NCI-H526 (cell line): ENCODE results near the gene SF3B2.
"Not testable (repeated sequence)": the region's sequence is repeated elsewhere in the genome, so short reads cannot be mapped to it uniquely, and the experiment has no call there.

Source experiments
- DNase-seq, 2 experiments: peaks; one replicate each; lab custom pipeline; 2025; lab: John Stamatoyannopoulos, UW

Gene SF3B2

DNA sequence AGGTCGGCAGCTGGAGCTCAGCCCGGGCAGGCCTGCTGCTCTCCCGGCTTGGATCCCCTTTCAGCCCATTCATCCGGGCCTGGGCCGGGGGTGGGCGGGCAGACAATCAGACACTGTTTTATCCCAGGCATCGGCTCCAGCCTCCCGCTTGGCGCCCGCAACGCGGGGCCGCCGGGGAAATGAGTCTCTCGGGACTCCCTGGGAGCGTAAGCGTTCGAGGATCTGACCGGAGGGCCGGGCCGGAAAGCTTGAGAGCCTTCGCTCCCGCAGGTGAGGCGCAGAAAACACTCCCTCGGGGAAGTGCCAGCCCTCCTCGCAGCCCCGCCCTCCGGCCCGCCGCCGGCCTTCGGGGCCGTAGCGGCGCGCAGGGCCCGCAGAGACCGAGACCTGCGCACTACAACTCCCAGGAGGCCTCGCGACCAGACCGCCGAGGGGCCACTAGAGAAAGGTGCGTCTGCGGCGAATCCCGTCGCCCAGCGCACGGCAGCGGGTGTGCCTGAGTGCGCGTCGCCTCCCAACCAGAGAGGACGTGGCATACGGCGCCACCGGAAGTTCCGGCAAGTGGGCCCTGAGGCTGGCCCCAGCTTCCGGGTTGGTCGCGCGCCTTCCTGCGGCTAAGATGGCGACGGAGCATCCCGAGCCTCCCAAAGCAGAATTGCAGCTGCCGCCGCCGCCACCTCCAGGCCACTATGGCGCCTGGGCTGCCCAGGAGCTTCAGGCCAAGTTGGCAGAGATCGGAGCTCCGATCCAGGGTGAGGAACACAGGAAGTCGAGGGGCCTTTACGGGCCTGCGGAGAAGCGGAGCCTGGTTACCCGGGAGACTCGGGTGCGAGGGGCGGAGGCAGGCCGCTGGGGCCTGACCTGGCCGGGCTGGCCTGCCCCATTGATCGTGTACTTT lies at the start of gene SF3B2:
Gene SF3B2 (plus strand): TSS at position 599 of the 898 bp plus-strand sequence. CDS start 21 bp downstream, at position 620.
- DNase-seq: peak; percentile 98 to 99

DNA sequence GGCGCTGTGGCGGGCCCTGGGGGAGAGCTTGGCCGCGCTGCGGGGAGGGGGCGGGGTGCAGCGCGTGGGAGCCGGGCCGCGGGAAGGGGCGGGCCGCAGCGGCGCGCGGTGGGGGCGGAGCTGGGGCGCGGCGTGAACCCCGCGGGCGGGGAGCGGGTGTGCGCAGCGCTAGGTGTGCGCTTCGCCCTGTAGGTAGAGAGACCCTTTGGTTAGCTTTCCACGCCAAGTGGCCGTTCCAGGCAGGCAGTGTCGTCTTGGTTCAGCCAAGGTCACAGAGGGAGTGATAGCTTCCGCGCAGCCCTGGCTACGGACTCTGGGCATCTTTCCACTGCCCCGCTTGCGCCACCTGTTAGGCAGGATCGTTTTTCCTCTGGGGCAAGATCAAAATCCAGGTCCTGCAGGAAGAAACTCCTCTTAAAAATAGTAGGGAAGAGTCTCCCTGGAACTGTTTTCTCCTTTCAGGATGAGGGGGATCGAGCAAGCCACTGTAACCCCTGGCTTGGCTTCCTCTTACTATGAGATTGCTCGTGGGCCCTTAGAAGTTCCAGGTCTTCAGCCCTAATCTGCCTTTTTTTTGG lies 49.4 kb upstream of the SF3B2 start:
- peak in 1 of 2 experiments; percentile 82 for DNase-seq

- DNase-seq: no peak
Observed at GRCh38 chr11:66003291-66003690, 48.9 kb upstream of the SF3B2 start.

DNA sequence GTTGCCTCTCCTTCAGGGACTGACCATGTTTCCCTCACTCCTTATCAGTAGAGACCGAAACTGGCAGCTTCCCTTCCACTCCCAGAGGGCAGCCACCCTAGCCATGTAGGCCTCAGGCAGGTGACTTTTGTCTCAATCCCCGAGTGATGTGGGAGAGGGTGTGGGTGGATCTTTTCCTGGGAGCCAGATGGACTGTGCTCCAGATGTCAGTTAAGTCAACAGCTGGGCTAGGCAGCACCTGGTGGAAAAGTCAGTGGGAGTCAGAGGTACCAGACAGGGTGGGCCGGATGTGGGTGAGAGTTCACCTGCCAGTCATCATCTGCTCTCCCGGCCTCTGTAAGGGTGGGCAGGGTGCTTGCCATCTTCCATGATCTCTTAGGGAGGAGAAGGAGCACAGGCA lies 48.0 kb upstream of the SF3B2 start:
- no peak for DNase-seq

DNA sequence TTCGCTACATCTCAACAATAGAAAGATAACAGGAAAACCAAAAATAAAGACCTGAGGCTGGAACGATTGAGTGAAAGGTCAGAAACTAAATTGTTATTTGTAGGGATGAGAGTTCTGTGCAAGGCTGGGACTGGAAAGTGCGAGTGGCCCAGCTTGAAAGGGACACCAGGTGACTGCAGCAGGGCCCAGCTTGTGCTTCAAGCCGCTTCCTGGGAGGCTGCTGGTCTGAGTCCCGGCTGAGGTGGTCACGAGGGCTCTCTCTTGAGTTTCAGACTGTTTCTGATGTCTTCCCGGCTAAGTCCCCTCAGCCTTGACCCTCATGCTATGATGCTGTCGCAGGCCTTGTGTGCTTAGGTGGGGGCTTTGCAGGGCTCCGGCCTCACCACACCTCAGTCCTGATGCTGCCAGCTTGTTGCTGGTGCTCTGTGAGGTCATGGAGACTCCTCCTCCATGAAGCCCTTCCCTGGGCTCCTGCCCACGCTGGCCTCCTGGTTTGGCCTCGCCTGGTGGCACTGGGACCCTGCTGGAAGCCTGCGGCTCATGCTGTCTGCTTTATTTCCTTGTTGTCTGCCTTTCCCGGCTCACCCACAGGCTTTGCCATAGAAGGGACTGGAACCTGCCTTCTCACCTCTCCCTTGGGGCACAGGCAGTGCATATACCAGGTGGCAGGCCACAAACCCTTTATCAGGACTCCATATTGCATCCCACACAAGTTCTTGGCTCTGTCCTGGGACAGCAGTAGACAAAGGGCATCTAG lies 45.9 kb upstream of the SF3B2 start:
- DNase-seq: no peak

GRCh38 chr11:66006891-66007176 lies 45.3 kb upstream of the SF3B2 start:
- no peak for DNase-seq

DNA sequence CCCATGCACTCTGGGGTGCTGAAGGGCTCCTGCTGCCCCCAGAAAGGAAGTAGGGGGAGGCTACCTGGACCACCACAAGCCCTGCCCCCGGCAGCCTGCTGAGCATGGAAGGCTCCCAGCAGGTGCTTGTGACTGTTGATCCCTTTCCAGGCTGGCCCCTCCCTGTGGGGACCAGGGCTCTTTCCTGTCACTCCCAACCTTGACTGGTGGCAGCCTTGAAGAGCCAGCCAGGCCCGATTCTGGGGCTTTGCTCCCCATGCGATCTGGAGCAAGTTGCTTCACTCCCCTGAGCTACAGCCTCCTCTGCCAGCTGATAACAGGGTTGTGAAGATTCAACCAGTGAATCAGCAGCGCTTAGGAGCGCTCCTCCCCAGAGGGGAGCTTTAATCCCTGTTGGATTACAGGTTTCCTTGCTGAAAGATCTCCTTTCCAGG lies 44.9 kb upstream of the SF3B2 start:
- no peak for DNase-seq

DNA sequence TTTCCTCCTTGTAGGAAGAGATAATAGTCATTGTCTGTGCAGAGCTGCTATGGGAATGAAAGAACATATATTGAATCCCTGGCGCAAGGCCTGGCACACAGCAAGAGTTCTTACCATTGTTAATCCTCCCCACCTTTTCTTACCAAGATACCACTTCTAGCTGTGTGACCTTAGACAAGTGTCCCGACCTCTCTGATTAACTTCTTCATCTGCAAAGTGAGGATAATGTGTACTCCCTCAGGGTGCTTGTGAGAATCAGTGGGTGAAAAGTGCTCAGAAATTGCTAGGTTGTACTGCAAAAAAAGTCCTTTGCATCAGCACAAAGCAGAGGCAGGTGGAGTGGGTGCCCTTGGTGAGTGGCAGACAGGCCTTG lies 44.1 kb upstream of the SF3B2 start:
- DNase-seq: no peak

GRCh38 chr11:66008468-66009101 lies 43.6 kb upstream of the SF3B2 start:
- DNase-seq: no peak

DNA sequence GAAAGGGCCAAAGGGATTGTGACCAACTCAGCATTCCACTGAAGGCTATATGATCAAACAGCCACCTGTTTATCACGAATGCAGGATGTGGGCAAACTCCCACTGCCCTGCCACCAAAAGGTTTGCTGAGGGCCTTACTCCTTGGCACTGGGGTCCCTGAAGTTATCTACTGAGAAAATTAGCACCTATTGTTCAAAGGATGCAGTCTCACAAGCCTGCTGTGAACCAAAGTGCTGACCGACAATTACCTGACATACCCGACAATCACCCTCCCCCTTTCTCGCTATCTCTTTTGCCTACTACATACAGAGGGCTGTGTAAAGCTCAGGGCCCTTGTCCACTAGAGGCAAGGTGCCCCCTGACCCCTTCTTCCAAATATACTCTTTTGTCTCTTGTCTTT lies 42.1 kb upstream of the SF3B2 start:
- not testable (repeated sequence) for DNase-seq

DNA sequence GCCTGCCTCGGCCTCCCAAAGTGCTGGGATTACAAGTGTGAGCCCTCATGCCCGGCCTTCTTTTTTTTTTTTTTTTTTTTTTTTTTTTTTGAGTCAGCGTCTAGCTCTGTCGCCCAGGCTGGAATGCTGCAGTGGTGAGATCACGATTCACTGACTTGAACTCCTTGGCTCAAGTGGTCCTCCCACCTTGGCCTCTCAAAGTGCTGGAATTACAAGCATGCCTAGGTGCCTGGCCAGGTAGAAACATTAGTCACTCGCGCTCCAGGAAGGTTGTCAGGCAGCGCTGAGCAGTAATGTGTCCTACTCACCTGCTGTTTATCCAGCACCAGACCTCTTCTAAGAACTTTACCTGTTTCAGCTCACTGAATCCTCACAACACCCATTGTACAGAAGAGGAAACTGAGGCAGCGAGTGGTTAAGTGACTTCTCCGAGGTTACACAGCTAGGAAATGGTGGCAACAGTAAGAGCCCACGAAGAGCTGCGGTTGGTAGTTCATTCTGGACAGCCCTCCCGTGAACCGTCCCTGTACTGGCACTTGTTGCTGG lies 40.9 kb upstream of the SF3B2 start:
- no peak for DNase-seq

- peak in 1 of 2 experiments; percentile 56 for DNase-seq
Observed at GRCh38 chr11:66011785-66012303, 40.3 kb upstream of the SF3B2 start, which contains the start of gene CST6. TSS of gene CST6 (plus strand) at chr11:66012008. CDS start at chr11:66012045, 37 bp downstream.

GRCh38 chr11:66012371-66012945 lies 39.7 kb upstream of the SF3B2 start:
- DNase-seq: no peak

GRCh38 chr11:66012946-66013761 lies 39.0 kb upstream of the SF3B2 start:
- DNase-seq: no peak

- no peak for DNase-seq
Observed at GRCh38 chr11:66013762-66014100, 38.4 kb upstream of the SF3B2 start.

DNA sequence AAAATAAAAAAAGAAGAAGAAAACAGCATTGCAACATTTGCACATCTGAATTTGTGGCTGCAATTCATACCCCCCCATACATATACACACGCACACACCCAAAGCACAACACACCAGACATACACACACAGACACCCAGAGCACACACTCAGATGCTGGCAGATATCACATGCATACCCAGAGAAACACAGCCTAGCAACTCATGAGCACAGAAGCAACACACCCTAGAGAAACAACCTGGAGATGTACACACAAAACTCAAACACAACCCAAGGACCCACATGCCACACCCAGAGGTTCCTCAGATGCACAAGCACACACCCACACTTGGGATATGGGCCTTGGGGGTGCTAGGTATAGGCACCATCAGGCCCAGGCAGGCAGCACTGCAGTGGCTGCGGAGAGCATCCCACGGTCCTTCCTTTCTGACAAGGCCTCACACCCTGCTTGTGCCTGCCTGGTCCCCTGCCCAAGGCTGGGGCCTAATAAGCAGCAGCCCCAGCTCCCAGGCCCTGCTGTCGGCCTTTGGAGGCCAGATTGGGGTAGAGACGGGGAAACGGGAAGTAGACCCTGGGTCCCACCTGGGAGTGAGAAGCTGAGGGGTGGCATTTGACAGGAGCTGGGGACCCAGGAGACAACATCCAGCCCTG lies 37.2 kb upstream of the SF3B2 start:
- DNase-seq: no peak

GRCh38 chr11:66015454-66015881 lies 36.7 kb upstream of the SF3B2 start:
- no peak for DNase-seq

GRCh38 chr11:66015936-66016792 lies 36.0 kb upstream of the SF3B2 start:
- no peak for DNase-seq

DNA sequence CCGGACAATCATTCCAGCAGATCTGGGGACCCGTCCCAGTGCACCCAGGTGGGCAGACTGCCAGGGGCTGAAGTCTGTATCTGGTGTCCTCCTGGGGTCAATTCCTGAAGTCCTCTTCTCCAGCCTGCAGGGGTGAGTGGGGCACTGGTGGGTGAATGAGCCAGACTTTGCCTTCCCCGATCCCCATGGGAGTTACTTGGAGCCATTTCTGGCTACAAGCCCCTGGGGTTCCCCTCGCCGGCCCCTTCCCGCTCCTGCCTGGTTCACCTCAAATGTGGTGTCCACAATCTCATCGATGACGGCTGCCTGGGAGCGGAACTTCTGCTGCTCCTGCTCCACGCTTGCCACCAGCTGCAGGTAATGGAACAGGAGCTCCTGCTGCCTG lies 35.4 kb upstream of the SF3B2 start:
- no peak for DNase-seq
